OCI-LY3 (cell line): Measurements from ENCODE around the gene SHC3.

Experiments
- H2AFZ ChIP-seq: fragments of 200-600, 300-600 bp; shearing (Covaris generic); 2 replicates; pipeline ENCODE4 v1.6.0; 2014; ENCODE audit warnings: antibody characterized with exemption, low read depth, low read length
- H3K27ac ChIP-seq: fragments of 200-600, 300-600 bp; sonication (generic); 2 replicates; pipeline ENCODE4 v1.5.1; 2014; ENCODE audit warnings: mild to moderate bottlenecking, low read length, moderate library complexity, mixed read lengths
- H3K27me3 ChIP-seq: fragments of 200-600, 300-600 bp; sonication (generic); 2 replicates; pipeline ENCODE4 v1.6.1; 2014; ENCODE audit warnings: low read depth, low read length, mixed read lengths
- H3K36me3 ChIP-seq: fragments of 200-600, 300-600 bp; sonication (generic); replicated peaks from 2 replicates; pipeline ENCODE3; 2014; ENCODE audit warnings: low read depth, low read length, mixed read lengths
- H3K4me1 ChIP-seq: fragments of 300-600, 200-600 bp; sonication (generic); 2 replicates; pipeline ENCODE4 v1.6.1; 2014; ENCODE audit warnings: low read length, mixed read lengths
- H3K4me2 ChIP-seq: fragments of 200-600, 300-600 bp; sonication (generic); 2 replicates; pipeline ENCODE4 v1.6.1; 2014; ENCODE audit warnings: low read length, mixed read lengths
- H3K4me3 ChIP-seq: fragments of 300-600, 200-600 bp; sonication (generic); 2 replicates; pipeline ENCODE4 v1.5.1; 2014; ENCODE audit warnings: antibody characterized with exemption, mild to moderate bottlenecking, low read length, moderate library complexity
- H3K79me2 ChIP-seq: fragments of 300-600, 200-600 bp; shearing (Covaris generic); 2 replicates; pipeline ENCODE4 v1.6.1; 2014; ENCODE audit warnings: mild to moderate bottlenecking, low read length, mixed read lengths
- H3K9ac ChIP-seq: fragments of 300-600, 200-600 bp; shearing (Covaris generic); 2 replicates; pipeline ENCODE4 v1.6.0; 2014; ENCODE audit warnings: mild to moderate bottlenecking, low read length, moderate library complexity
- H3K9me3 ChIP-seq: fragments of 200-600, 300-600 bp; shearing (Covaris generic); 2 replicates; pipeline ENCODE4 v1.6.1; 2014; ENCODE audit warnings: low read length, mixed read lengths; ENCODE audit not compliant: insufficient read depth
- H4K20me1 ChIP-seq: fragments of 200-600, 300-600 bp; sonication (generic); 2 replicates; pipeline ENCODE4 v1.6.1; 2016; ENCODE audit warnings: low read length, mixed read lengths; ENCODE audit not compliant: insufficient read depth
- EZH2phosphoT487 ChIP-seq: fragments of 200-600 bp; shearing (Covaris generic); IDR thresholded peaks from 2 replicates; pipeline ENCODE4 v1.6.1; 2018; ENCODE audit warnings: antibody characterized with exemption, mixed run types, low read depth
- TF ChIP-seq, protein P1 (sequence below): fragments of 200-600, 300-600 bp; sonication (generic); IDR thresholded peaks from 2 replicates; pipeline ENCODE4 v1.5.1; 2014; ENCODE audit warnings: antibody characterized with exemption, low read length, low read depth

The SHC3 gene

DNA sequence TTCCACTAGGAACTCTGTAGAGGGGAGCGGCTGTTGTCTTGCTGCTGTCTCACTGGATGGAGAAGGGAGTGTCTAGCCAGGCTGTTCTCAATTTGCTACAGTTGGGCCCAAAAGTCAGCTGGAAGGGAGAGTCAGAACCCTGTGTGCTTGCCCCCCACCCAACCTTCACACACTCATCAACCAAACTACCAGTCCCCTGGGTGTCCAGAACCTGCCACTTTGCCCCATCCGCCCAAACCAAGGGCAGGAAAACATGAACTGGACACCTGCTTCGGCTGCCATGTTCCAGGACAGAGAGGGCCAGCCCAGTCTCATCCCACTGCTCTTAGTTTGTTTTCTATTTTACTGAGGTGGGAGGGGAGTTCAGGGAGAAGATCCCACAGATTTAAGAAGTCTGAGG is 105.2 kb downstream of the SHC3 start:
- Histone ChIP-seq H3K27me3 (peaks cover 8% of the 10 kb centered on the region), H3K4me2 (no peak overlapping the region), H3K4me1 (peaks cover 6% of the 10 kb centered on the region), H4K20me1 (no peaks in the 10 kb centered on the region), H2AFZ (no peak overlapping the region), H3K27ac (no peak overlapping the region), H3K9ac (no peak overlapping the region), H3K79me2 (no peaks in the 10 kb centered on the region), H3K4me3 (no peak overlapping the region), H3K36me3 (no peaks in the 10 kb centered on the region), H3K9me3 (no peaks in the 10 kb centered on the region)
- TF ChIP-seq, protein P1, sequence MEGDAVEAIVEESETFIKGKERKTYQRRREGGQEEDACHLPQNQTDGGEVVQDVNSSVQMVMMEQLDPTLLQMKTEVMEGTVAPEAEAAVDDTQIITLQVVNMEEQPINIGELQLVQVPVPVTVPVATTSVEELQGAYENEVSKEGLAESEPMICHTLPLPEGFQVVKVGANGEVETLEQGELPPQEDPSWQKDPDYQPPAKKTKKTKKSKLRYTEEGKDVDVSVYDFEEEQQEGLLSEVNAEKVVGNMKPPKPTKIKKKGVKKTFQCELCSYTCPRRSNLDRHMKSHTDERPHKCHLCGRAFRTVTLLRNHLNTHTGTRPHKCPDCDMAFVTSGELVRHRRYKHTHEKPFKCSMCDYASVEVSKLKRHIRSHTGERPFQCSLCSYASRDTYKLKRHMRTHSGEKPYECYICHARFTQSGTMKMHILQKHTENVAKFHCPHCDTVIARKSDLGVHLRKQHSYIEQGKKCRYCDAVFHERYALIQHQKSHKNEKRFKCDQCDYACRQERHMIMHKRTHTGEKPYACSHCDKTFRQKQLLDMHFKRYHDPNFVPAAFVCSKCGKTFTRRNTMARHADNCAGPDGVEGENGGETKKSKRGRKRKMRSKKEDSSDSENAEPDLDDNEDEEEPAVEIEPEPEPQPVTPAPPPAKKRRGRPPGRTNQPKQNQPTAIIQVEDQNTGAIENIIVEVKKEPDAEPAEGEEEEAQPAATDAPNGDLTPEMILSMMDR, result no peak
- TF ChIP-seq EZH2phosphoT487, result no peak

DNA sequence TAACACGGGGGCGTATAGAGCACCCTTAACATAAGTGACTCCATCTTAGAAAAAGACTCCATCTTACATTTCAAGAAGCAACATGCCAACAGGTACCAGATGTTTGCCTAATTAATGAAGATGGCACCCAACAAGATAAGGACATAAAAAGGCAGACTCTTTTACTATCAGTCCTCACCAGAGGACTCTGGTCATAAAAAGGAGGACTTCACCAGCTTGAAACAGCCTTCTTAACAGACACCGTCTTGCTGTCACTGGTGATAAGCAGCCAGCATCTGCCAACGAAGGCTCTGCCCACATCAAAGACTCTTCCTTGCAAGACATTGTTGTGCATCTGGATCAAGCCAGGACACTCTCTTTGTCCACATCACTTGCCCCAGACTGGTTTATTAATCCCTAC is 107.0 kb downstream of the SHC3 start:
- H3K4me2 ChIP-seq, result no peak overlapping the region
- TF ChIP-seq, protein P1, result no peak
- TF ChIP-seq EZH2phosphoT487, result no peak
- no peaks in the 10 kb centered on the region for H4K20me1 ChIP-seq
- H2AFZ ChIP-seq, result no peak overlapping the region
- H3K79me2 ChIP-seq, result no peaks in the 10 kb centered on the region
- no peak overlapping the region for H3K4me3 ChIP-seq
- no peak overlapping the region for H3K9ac ChIP-seq
- no peaks in the 10 kb centered on the region for H3K4me1 ChIP-seq
- H3K9me3 ChIP-seq, result no peaks in the 10 kb centered on the region
- H3K27ac ChIP-seq, result no peak overlapping the region
- H3K27me3 ChIP-seq, result peaks cover 4% of the 10 kb centered on the region; the same call in 1 of the 2 replicates
- no peaks in the 10 kb centered on the region for H3K36me3 ChIP-seq

DNA sequence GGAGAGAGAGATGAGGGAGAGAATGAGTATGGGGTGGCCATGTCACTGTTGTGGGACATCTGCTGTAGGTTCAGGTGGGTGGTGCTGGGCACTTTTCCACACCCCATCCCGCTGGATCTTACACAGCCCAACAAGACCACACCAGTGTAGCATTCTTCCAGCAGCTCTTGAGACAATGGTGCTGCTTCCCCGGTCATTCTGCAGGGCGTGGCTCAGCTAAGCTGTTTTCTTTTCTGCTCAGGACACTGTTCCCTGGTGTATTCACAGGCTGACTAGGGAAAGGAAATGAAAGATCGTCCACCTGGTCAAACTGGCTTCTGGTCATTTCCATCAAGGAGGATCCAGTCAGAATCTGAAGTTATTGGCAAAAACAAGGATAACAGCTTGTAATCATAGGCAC is 111.8 kb downstream of the SHC3 start:
- no peaks in the 10 kb centered on the region for H4K20me1 ChIP-seq
- no peaks in the 10 kb centered on the region for H3K79me2 ChIP-seq
- H3K27ac ChIP-seq, result no peak overlapping the region
- no peaks in the 10 kb centered on the region for H3K4me1 ChIP-seq
- no peak for TF ChIP-seq EZH2phosphoT487
- TF ChIP-seq, protein P1, result no peak
- H2AFZ ChIP-seq, result no peak overlapping the region
- H3K36me3 ChIP-seq, result no peaks in the 10 kb centered on the region
- no peaks in the 10 kb centered on the region for H3K27me3 ChIP-seq
- H3K9me3 ChIP-seq, result no peaks in the 10 kb centered on the region
- no peak overlapping the region for H3K9ac ChIP-seq
- no peak overlapping the region for H3K4me2 ChIP-seq
- H3K4me3 ChIP-seq, result no peak overlapping the region

DNA sequence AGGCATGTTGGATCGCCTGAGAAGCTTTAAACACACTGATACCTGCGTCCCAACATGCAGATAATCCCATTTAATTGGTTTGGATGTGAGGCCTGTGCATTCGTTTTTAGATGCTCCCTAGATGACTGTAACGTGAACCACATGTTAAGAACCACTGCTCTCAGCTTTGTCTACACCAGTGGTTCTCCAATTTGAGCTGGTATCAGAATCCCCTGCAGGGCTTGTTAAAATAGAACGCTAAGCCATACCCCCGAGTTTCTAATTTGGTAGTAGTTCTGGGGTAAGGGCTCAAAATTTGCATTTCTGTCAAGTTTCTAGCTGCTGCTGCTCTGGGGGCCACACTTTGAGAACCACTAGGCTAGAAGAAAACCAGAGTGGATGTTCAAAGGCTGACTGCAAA is 112.7 kb downstream of the SHC3 start:
- Histone ChIP-seq H3K36me3 (no peaks in the 10 kb centered on the region), H3K27me3 (no peaks in the 10 kb centered on the region), H3K4me1 (no peaks in the 10 kb centered on the region), H3K9me3 (no peaks in the 10 kb centered on the region), H3K4me3 (no peak overlapping the region), H3K27ac (no peak overlapping the region), H2AFZ (no peak overlapping the region), H4K20me1 (no peaks in the 10 kb centered on the region), H3K4me2 (no peak overlapping the region), H3K79me2 (no peaks in the 10 kb centered on the region), H3K9ac (no peak overlapping the region)
- TF ChIP-seq, protein P1, result no peak
- no peak for TF ChIP-seq EZH2phosphoT487
